ENCODE results near the gene RGS10.

RGS10 gene

GRCh38 chr10:119515511-119516045 is 26.9 kb downstream of the RGS10 start:
- no peak for DNase-seq (ENCODE audit: low read depth)
- TF ChIP-seq CTCF (conservative IDR thresholded peaks at IDR 0.05; ENCODE audit: low read length): no peak
- no peak overlapping the region for H3K4me3 ChIP-seq (ENCODE audit: low read length)

GRCh38 chr10:119514819-119515218 is 27.7 kb downstream of the RGS10 start:
- DNase-seq (ENCODE audit: low read depth): no peak
- H3K4me3 ChIP-seq (ENCODE audit: low read length): no peak overlapping the region
- no peak for TF ChIP-seq CTCF (conservative IDR thresholded peaks at IDR 0.05; ENCODE audit: low read length)

- no peak overlapping the region for H3K4me3 ChIP-seq (ENCODE audit: low read length)
- no peak for DNase-seq (ENCODE audit: low read depth)
- no peak for TF ChIP-seq CTCF (conservative IDR thresholded peaks at IDR 0.05; ENCODE audit: low read length)
These were observed 30.5 kb downstream of the RGS10 start for GRCh38 chr10:119511828-119512515.

- no peak for TF ChIP-seq CTCF (conservative IDR thresholded peaks at IDR 0.05; ENCODE audit: low read length)
- DNase-seq (ENCODE audit: low read depth): peak; percentile 26
- H3K4me3 ChIP-seq (ENCODE audit: low read length): no peak overlapping the region
These were observed 32.5 kb downstream of the RGS10 start for GRCh38 chr10:119509909-119510451.

GRCh38 chr10:119507115-119507514 is 35.4 kb downstream of the RGS10 start:
- no peak for TF ChIP-seq CTCF (conservative IDR thresholded peaks at IDR 0.05; ENCODE audit: low read length)
- no peak overlapping the region for H3K4me3 ChIP-seq (ENCODE audit: low read length)
- DNase-seq (ENCODE audit: low read depth): no peak

- no peak overlapping the region for H3K4me3 ChIP-seq (ENCODE audit: low read length)
- no peak for DNase-seq (ENCODE audit: low read depth)
- TF ChIP-seq CTCF (conservative IDR thresholded peaks at IDR 0.05; ENCODE audit: low read length): no peak
These were observed 36.8 kb downstream of the RGS10 start for GRCh38 chr10:119505588-119506315.

Measured in AG10803 (cell line).